ENCODE measurements around the gene LENG9.

Gene LENG9

DNA sequence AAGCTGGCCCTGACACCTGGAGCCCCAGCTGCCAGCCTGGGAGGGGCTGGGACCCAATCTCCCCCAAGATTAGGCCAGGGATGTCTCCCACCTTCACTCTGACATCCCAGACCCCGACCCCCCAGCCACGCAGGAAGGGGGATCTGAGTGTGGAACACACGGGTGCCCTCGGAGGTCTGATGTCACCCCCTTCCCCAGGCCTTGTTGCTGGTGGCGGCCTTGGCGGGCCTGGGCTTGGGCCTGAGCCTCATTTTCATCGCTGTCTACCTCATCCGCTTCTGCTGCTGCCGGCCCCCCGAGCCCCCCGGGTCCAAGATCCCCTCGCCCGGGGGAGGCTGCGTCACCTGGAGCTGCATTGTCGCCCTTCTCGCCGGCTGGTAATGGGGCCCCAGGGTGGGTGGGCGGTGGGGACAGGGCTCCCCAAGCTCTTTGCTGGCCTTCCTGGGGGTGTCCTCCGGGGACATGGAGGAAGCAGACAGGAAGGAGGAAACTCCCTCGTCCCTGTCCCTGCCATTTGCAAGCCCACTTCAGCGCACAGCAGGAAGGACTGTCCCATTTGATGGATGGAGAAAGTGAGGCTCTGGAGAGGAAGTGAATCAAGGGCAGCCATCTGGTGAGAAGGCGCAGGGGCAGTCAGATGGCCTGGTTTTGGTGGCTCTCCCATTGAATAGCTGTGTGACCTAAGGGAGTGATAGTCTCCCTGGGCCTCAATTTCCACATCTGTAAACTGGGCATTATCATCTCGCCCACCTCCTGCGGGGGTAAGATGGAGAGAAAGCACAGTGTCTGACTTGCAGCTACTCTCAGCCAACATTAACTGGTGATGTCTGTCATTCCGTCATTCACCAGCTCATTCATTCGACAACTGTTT, 44.4 kb downstream of the LENG9 start:
- H3K4me3 ChIP-seq (ENCODE audit: low read length in 2 of 2), result no peak overlapping the region
- peaks cover 7% of the 10 kb centered on the region for H3K4me1 ChIP-seq (ENCODE audit: control insufficient read depth, insufficient read depth, low read length)
- H3K9me3 ChIP-seq (ENCODE audit: control insufficient read depth in 2 of 2, low read length in 2 of 2), result no peaks in the 10 kb centered on the region
- no peaks in the 10 kb centered on the region for H3K36me3 ChIP-seq (ENCODE audit: control insufficient read depth in 2 of 2, insufficient read depth in 2 of 2, low read length in 2 of 2)
- H3K9ac ChIP-seq (ENCODE audit: low read length in 2 of 2), result no peak overlapping the region
- H3K27me3 ChIP-seq (ENCODE audit: control insufficient read depth in 1 of 2, insufficient read depth in 2 of 2, low read length in 2 of 2), result peaks cover 46 to 77% of the 10 kb centered on the region in 2 donors
- H3K27ac ChIP-seq (ENCODE audit: low read length), result no peak overlapping the region

DNA sequence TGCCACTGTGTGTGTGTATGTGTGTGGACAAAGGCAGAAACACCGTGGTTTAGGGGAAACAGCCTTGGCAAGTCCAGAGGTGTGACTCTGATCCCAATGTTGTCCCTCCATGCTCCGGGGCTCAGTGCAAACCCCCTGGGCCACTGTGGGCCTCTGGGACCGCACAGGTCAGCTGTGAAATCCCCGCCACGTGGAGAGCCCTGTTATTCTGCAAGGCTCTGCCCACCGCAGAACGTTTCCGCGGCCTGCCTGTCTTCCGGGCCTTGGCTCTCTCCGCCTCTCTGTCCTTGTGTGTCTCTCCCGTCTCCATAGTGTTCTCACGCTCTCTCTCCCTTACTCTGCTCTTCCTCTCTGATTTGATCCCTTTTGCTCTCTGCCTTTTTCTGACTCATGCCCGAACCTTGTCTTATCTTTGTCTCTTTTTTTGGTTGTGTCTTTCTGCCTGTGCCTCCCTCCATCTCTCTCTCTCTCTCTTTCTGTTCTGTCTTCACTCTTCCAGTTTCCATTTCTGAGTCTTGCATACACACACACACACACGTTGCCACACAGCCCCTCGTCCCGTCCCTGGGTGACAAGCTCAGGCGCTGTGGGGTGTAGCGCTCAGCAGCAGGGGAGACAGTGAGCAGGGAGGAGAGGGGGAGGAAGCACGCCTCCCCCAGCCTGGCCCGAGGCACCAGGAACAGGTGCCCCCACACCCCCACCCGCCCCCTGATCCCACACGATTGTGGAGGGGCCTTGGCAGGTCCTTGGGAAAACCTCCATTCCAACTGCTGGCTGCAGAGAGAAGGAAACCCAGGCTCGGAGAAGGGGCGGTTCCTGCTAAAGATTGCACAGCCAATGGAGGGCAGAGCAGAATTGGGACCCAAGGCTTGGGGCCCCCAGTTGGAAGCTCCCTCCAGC, 45.3 kb downstream of the LENG9 start:
- H3K36me3 ChIP-seq (ENCODE audit: control insufficient read depth in 2 of 2, insufficient read depth in 2 of 2, low read length in 2 of 2), result no peaks in the 10 kb centered on the region
- no peak overlapping the region for H3K27ac ChIP-seq (ENCODE audit: low read length)
- no peaks in the 10 kb centered on the region for H3K9me3 ChIP-seq (ENCODE audit: control insufficient read depth in 2 of 2, low read length in 2 of 2)
- peaks cover 47 to 78% of the 10 kb centered on the region in 2 donors for H3K27me3 ChIP-seq (ENCODE audit: control insufficient read depth in 1 of 2, insufficient read depth in 2 of 2, low read length in 2 of 2)
- peaks cover 7% of the 10 kb centered on the region for H3K4me1 ChIP-seq (ENCODE audit: control insufficient read depth, insufficient read depth, low read length)
- H3K9ac ChIP-seq (ENCODE audit: low read length in 2 of 2), result no peak overlapping the region
- no peak overlapping the region for H3K4me3 ChIP-seq (ENCODE audit: low read length in 2 of 2)

DNA sequence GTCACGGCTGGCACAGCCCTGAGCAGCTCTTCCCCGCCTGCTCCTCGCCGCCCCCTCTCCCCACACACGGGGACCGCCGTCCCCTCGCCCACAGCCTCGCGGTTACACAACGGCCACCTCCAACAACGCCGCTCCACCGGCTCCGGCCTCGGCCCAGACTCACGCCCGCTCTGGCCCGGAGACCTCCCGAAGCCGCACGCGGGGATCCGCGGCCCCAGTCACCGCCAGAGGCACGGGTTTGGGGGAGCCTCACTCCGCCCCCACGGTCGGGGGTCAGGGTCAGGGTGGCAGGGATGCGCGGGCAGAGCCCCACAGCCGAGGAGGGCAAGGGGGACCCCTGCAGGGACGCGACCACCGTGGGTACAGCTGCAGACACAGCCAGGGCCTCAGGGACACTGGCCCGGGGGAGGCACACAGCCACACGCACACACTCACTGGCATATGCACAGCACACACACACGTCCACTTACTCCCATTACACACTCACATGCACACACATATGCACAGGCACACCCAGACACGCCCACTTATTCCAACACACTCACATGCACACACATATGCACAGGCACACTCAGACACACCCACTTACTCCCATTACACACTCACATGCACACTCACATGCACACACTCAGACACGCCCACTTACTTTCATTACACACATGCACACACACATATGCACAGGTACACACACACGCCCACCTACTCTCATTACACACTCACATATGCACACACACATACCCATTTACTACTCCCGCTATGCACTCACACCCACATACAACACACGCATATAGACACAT, 46.7 kb downstream of the LENG9 start:
- H3K4me1 ChIP-seq (ENCODE audit: control insufficient read depth, insufficient read depth, low read length), result peaks cover 7% of the 10 kb centered on the region
- no peaks in the 10 kb centered on the region for H3K9me3 ChIP-seq (ENCODE audit: control insufficient read depth in 2 of 2, low read length in 2 of 2)
- H3K27ac ChIP-seq (ENCODE audit: low read length), result no peak overlapping the region
- no peak overlapping the region for H3K9ac ChIP-seq (ENCODE audit: low read length in 2 of 2)
- no peaks in the 10 kb centered on the region for H3K36me3 ChIP-seq (ENCODE audit: control insufficient read depth in 2 of 2, insufficient read depth in 2 of 2, low read length in 2 of 2)
- H3K27me3 ChIP-seq (ENCODE audit: control insufficient read depth in 1 of 2, insufficient read depth in 2 of 2, low read length in 2 of 2), result peaks cover 49 to 72% of the 10 kb centered on the region in 2 donors
- H3K4me3 ChIP-seq (ENCODE audit: low read length in 2 of 2), result no peak overlapping the region

DNA sequence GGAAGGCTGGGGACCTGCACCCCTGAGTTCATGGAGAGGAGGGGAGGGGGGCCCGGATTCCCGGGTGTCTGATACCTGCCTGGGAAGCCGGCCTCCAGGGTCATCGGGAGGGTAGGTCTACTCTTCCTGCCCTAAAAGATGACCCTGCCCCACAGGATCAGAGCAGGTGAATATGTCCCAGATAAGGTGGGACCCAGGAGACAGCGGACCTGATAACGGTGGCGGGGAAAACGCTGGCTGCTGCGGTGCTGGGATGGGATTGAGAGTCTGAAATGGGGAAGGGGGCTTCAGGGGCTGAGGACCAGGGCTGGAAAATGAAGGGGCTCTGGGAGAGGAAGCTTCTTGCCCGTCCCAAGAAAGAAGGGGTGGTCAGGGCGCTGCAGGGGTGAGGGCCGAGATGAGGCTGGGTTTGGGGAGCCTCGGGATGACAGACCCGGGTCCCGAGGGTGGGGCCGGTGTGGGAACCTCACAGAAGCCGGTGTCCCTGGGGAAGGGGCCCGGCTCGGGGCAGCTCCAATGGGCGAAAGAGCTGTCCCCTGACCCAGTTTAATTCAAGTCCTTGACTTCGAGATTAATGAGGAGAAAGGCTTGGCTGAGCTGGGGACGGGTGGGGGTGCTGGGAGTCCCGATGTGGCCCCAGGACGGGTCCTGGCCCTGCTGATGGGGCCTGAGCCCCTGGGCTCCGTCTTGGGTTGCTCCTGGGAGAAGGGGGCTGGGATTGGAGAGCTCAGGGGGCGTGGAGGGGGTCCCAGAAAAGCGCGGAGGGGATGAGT, 47.5 kb downstream of the LENG9 start:
- peaks cover 42 to 64% of the 10 kb centered on the region in 2 donors for H3K27me3 ChIP-seq (ENCODE audit: control insufficient read depth in 1 of 2, insufficient read depth in 2 of 2, low read length in 2 of 2)
- H3K9me3 ChIP-seq (ENCODE audit: control insufficient read depth in 2 of 2, low read length in 2 of 2), result no peaks in the 10 kb centered on the region
- no peak overlapping the region for H3K27ac ChIP-seq (ENCODE audit: low read length)
- H3K36me3 ChIP-seq (ENCODE audit: control insufficient read depth in 2 of 2, insufficient read depth in 2 of 2, low read length in 2 of 2), result no peaks in the 10 kb centered on the region
- H3K4me3 ChIP-seq (ENCODE audit: low read length in 2 of 2), result peak overlapping the region in 1 of 2 donors; percentile 8
- no peak overlapping the region for H3K9ac ChIP-seq (ENCODE audit: low read length in 2 of 2)
- peaks cover 7% of the 10 kb centered on the region for H3K4me1 ChIP-seq (ENCODE audit: control insufficient read depth, insufficient read depth, low read length)

DNA sequence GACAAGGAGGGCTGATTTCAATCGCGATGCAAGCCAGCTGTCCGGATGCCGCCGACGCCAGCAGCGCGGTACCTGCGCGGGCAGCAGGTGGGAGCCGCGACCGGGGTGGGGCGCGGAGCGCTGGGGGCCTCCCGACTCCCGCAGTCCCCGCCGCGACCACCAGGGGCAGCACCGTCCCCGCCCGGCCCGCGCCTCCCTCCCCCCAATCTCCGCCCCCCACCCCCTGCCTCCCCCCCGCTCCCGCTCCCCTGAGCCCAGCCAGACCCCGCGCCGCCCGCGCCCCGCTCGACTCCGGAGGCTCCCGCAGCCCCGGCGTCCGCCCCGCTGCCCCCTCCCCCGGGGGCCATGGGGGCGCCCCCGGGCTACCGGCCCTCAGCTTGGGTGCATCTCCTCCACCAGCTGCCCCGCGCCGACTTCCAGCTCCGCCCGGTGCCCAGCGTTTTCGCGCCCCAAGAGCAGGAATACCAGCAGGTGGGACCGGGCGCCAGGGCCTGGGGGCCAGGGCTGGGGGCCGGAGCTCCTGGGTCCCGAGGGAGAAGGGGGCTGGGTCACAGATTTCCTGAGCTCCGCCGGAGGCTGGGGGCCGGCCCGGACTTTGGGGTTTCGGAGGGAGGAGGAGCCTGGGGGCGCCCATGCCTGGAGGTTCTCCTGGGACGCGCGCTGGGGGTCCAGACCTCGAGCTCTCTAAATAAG, 48.2 kb downstream of the LENG9 start, which contains the start of gene TTYH1:
TSS of gene TTYH1 (plus strand) at position 257 of the 693 bp plus-strand sequence. CDS start at position 346, 89 bp downstream.
- Histone ChIP-seq H3K36me3 (ENCODE audit: control insufficient read depth in 2 of 2, insufficient read depth in 2 of 2, low read length in 2 of 2) (no peaks in the 10 kb centered on the region), H3K9ac (ENCODE audit: low read length in 2 of 2) (no peak within 1 kb of the TSS), H3K9me3 (ENCODE audit: control insufficient read depth in 2 of 2, low read length in 2 of 2) (no peaks in the 10 kb centered on the region), H3K4me1 (ENCODE audit: control insufficient read depth, insufficient read depth, low read length) (peaks cover 3% of the 10 kb centered on the region), H3K27me3 (ENCODE audit: control insufficient read depth in 1 of 2, insufficient read depth in 2 of 2, low read length in 2 of 2) (peaks cover 41 to 61% of the 10 kb centered on the region in 2 donors), H3K27ac (ENCODE audit: low read length) (no peak within 1 kb of the TSS), H3K4me3 (ENCODE audit: low read length in 2 of 2) (peak within 1 kb of the TSS in 1 of 2 donors; percentile 15)

DNA sequence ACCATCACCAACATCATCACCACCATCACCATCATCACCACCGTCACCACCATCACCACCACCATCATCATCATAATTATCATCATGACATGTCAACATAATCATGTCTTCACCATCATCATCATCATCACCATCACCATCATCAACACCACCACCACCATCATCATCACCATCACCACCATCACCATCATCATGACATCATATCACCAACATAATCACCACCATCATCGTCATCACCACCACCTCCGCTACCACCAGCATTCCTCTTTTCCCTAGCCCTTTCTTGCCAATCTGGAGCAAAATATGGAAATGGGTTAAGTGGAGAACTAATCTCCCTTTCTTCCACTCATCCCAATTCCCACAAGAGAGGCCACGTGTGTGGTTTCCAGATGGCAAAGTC, 49.4 kb downstream of the LENG9 start:
- no peaks in the 10 kb centered on the region for H3K4me1 ChIP-seq (ENCODE audit: control insufficient read depth, insufficient read depth, low read length)
- H3K9ac ChIP-seq (ENCODE audit: low read length in 2 of 2), result no peak overlapping the region
- H3K27me3 ChIP-seq (ENCODE audit: control insufficient read depth in 1 of 2, insufficient read depth in 2 of 2, low read length in 2 of 2), result peaks cover 37 to 50% of the 10 kb centered on the region in 2 donors
- no peak overlapping the region for H3K27ac ChIP-seq (ENCODE audit: low read length)
- no peaks in the 10 kb centered on the region for H3K36me3 ChIP-seq (ENCODE audit: control insufficient read depth in 2 of 2, insufficient read depth in 2 of 2, low read length in 2 of 2)
- no peaks in the 10 kb centered on the region for H3K9me3 ChIP-seq (ENCODE audit: control insufficient read depth in 2 of 2, low read length in 2 of 2)
- H3K4me3 ChIP-seq (ENCODE audit: low read length in 2 of 2), result no peak overlapping the region

DNA sequence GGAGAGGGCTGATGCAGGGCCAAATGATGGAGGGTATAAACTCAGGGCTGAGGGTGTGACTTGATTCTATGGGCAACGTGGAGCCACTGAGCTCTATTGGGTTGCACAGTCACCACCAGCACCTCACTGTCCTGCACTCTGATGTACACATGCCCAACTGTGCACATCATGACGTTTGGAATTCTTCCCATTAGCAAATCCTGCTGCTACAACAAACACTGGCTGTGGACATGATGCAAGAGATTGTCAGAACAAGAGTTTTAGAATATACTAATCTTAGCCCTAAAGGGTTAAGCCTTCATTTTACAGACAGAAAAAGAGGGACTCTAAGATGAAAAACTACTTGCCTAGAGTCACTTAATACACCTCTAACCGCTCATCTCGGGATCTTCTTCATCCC, 50.7 kb downstream of the LENG9 start:
- Histone ChIP-seq H3K4me1 (ENCODE audit: control insufficient read depth, insufficient read depth, low read length) (no peaks in the 10 kb centered on the region), H3K4me3 (ENCODE audit: low read length in 2 of 2) (no peak overlapping the region), H3K36me3 (ENCODE audit: control insufficient read depth in 2 of 2, insufficient read depth in 2 of 2, low read length in 2 of 2) (no peaks in the 10 kb centered on the region), H3K27me3 (ENCODE audit: control insufficient read depth in 1 of 2, insufficient read depth in 2 of 2, low read length in 2 of 2) (peaks cover 32 to 40% of the 10 kb centered on the region in 2 donors), H3K27ac (ENCODE audit: low read length) (no peak overlapping the region), H3K9ac (ENCODE audit: low read length in 2 of 2) (no peak overlapping the region), H3K9me3 (ENCODE audit: control insufficient read depth in 2 of 2, low read length in 2 of 2) (no peaks in the 10 kb centered on the region)
